SK-N-SH (cell line): Measurements from ENCODE around the gene CTLA4.

Experiments
- RCOR1 ChIP-seq: fragments of 150-350 bp; IDR thresholded peaks from 2 replicates; pipeline ENCODE4 v1.6.1; 2017; ENCODE audit warnings: antibody characterized with exemption, low read length
- TCF12 ChIP-seq: IDR thresholded peaks from 2 replicates; pipeline ENCODE4 v1.4.0; 2012

DNA sequence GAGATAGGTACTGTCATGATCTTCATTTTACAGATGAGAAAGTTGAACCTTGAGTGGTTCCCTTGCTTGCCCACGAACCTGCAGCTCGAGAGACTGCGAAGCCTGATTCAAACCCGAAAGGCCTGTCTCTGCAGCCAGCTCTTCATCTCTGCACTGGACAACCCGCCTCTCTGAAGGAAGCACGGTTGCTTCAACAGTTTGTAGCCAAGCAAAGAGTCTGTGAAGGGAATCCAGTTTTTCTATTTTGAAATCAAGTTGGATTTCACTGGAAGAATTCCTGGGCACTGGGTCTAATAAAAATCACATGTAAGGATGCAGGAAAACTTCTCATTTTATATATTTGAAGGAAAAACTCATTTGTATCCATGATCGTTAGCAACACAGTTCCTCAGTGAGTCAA is 47.7 kb downstream of the CTLA4 start:
- TF ChIP-seq RCOR1 (no peak), TCF12 (no peak)
